ENCODE measurements around the gene SNUPN.
"Not testable (repeated sequence)": the region's sequence is repeated elsewhere in the genome, so short reads cannot be mapped to it uniquely, and the experiment has no call there.

The SNUPN gene

DNA sequence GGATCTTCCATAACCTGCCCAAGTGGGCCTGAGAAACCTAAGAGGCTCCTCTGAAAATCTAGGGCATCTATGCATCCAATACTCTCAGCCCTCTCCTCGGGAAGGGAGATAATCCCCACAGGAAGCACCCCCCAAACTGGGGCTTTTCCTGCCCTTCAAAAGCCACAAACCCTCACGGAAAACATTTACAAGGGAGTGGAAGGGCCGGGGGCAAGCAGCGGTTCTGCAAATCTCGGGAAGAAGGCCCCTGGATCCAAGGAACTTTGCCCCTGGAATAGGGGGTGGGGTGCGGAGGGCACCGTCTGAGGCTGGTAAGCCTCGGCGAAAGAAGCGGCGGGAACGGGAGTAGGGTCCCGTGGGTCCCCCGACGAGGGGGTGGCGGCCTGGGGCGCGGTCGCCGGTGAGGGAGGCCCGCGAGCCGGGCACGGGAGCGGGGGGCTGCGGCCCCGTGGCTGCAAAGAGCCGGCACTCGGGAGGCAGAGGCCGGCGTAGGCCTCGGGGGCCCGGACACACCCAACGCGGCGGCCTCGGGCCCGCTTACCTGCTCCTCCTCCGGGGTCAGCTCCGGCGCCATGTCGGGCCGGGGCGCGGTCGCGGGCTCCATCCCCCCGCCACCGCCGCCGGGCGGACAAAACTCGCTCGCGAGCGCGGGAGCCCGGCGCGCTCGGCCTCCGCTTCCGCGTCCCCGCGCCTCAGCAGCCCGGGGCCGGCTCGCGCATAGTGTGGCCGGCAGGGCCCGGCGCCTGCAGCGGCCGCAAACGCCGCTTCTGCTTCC is 47.2 kb downstream of the SNUPN start:
- DNase-seq, result peak; percentile 33

DNA sequence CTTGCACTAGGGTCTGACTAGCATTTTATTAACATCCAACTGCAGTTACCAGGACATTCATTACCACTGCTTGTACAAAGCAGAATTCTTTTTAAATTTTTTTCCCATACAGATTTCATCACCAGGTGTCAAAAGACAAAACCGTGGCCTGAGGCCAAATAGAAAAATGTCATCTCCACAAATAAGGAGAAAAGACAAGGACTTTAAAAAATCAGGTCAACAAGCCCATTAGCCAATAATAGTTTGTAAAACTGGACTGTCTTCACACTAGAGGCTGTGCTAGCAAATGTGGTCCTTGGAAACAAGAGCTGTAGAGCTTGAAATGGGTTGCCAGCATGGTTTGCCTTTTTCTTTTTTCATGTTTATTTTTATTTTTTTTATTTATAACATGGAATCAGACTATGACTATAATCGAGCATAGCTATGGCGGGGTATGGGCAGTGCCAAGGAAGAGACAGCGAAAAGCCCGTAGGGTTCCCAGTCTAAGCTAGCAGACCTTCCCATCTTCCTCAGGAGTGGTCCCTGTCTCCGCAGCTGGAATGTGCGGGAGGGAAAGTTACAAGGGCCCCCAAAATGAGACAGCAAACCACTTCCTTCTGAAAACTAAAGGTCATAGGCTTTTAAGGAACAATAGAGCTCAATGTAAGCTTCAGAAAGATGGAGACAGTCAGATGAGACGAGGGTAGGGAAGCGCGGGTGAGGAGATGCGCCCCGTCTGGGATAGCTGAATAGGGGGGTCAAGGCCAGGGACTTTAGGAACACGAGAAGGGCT is 47.9 kb downstream of the SNUPN start:
- DNase-seq, result no peak

DNA sequence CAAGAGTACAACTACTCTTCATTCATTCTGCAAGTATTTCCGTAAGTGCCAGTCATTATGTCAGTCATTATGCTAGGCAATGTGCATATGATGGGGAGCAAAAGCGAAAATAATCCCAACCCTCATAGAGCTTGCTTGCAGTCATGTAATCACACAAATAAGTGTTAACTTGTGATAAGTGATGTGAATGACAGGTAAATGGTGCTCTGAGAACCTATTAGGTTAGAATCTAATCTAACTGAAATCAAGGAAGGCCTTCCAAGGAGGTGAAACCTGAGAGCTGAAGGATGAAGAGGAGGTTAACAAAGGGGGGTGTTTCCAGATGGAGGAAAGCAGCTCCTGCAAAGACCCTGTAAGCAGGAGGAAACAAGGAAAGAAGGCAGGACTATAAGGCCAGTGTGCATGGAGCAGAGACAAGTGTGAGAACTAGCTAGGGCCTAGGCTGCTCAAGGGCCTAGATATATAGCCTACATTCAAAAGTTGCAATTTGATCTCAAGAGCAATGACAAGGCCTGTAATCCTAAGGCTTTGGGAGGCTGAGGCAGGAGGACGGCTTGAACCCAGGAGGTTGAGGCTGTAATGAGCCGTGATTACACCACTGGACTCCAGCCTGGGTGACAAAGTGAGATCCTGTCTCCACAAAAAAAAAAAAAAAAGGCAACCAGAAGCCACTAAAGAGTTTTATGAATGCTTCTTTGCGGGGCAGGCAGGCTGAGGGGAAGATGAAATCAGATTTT is 51.7 kb downstream of the SNUPN start:
- DNase-seq, result no peak

DNA sequence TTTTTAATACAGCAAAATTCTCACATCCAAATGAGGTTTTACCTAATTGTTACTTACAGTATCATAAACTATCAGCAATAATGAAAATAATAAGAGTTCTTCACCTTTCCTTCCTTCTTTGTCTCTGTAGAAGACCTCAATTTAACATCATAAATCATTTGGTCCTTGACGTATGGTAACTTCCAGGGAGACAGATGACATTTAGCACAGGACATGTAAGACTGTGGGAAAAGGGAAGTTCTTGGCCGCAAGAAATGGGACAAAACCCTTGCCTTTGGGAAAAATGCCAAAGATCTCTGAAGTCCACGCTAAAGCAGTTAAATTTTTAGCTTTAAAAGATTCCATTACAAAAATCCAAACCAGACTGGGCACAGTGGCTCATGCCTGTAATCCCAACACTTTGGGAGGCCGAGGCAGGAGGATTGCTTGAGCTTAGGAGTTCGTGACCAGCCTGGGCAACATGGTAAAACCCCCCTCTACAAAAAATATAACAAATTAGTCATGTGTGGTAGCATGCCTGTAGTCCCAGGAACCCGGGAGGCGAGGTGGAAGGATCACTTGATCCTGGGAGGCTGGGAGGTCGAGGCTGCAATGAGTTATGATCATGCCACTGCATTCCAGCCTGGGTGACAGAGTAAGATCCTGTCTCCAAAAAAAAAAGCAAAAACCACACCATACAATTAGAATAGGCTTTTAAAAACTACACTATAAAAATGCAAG is 55.2 kb downstream of the SNUPN start:
- DNase-seq, result no peak

DNA sequence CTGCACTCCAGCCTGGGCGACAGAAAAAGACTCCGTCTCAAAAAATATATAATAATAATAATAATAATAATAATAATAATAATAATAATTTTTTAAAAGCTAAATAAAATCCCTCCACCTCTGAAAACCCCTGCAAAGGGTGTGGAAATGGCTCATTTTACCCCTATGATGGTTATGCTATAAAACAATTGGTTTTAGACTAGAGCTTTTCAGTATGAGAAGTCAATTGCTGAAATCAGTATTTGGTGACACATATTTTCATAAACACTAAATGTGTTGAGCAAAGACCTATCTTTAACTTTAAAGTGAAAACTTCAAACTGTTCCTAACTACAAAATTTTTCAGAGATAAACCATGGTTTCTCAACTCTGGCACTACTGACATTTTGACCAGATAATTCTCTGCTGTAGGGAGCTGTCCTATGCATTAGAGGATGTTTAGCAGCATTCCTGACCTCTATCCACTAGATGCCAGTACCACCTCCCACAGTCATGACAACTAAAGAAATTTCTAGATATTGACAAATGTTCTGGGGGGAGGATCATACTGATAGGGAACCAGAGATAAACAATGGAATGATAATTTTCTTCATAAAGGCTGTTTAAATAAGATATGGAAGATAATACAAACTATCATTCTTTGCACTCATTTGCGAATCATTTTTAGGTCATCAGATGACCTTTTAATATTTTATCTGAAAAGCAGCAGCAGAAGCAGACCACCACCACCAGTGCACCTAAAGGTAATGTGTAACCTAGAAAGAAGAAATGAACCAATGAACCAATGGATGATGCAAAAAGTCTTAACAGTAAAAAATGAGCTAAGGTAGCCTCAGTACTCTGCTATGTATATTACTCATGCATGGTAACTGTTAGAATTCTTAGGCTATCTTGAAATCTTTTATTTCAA is 60.2 kb downstream of the SNUPN start:
- no peak for DNase-seq

DNA sequence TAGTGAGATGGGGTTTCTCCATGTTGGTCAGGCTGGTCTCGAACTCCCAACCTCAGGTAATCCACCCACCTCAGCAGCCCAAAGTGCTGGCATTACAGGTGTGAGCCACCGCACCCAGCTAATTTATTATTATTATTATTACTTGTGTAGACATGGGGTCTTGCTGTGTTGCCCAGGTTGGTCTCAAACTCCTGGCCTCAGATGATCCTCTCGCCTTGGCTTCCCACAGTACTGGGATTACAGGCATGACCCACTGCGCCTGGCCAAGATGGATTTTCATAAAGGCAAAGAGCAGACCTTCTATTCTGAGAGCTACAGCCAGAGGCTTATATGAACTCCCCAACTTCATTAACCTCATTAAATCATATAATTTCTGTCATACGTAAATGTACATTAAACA is 63.6 kb downstream of the SNUPN start:
- no peak for DNase-seq

DNA sequence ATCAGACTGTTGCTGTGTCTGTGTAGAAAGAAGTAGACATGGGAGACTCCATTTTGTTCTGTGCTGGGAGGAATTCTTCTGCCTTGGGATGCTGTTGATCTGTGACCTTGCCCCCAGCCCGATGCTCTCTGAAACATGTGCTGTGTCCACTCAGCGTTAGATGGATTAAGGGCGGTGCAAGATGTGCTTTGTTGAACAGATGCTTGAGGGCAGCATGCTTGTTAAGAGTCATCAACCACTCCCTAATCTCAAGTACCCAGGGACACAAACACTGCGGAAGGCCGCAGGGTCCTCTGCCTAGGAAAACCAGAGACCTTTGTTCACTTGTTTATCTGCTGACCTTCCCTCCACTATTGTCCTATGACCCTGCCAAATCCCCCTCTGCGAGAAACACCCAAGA is 66.2 kb downstream of the SNUPN start:
- not testable (repeated sequence) for DNase-seq

DNA sequence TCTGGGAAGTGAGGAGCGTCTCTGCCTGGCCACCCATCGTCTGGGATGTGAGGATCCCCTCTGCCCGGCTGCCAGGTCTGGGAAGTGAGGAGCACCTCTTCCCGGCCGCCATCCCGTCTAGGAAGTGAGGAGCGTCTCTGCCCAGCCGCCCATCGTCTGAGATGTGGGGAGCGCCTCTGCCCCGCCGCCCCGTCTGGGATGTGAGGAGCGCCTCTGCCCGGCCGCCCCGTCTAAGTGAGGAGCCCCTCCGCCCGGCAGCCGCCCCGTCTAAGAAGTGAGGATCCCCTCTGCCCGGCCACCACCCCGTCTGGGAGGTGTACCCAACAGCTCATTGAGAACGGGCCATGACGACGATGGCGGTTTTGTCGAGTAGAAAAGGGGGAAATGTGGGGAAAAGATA is 66.6 kb downstream of the SNUPN start:
- not testable (repeated sequence) for DNase-seq

DNA sequence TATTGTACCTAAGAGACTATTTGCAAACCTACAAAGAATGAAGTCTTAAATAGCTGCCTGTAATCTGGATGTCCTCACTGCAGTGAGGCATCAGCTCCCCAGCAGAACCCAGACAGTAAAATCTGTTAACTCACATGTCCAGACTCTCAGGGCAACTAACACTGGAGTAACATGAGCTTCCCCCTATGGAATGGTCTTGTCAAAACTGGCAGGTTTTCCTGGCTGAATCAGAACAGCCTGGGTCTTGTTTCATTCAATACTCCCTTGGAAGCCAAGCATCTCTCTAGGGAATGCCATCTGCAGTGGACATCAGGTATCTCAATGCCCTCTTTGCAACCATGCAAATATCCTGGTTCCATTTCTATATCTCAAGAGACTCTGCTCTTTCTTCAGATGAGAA is 70.8 kb downstream of the SNUPN start:
- DNase-seq, result no peak

DNA sequence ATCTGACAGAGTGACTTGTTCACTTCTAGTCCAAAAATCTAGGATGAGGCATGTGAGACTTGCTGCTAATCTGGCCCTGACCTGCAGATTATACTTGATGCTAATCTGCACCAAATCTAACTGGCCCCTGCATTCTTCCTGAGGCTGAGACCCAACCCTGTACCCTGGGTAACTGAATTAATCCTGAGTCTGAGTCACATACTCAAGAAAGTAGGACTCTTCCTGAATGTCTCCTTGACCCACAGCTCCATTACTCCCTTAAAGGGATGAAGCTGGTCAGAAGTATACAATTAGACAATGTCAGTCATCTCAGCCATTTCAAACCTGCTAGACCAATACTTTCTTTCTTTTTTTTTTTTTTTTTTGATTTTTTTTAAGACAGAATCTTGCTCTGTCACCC is 71.9 kb downstream of the SNUPN start:
- DNase-seq, result no peak

DNA sequence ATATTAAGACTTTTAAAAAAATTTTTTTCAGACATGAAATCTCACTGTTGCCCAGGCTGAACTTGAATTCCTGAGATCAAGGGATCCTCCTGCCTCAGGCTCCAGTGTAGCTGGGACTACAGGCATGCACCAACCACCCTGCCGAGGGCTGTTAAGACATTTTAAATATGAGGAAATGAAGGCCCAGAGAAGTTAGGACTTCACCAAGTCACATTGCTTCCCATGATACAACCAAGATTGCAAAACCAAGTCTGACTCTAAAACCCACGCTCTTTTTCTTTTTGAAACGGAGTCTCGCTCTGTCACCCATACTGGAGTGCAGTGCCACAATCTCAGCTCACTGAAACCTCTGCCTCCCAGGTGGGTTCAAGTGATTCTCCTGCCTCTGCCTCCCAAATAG is 74.4 kb downstream of the SNUPN start:
- DNase-seq, result no peak

Data from right hindlimb (tissue), 1 donor.